NCI-H2081 (cell line): ENCODE measurements around the gene KLF16.
A peak's percentile ranks its signal among the peaks of the same experiment; 100 is the strongest.
"Not testable (repeated sequence)": the region's sequence is repeated elsewhere in the genome, so short reads cannot be mapped to it uniquely, and the experiment has no call there.

ENCODE experiments used
- DNase-seq, 2 experiments: peaks; one replicate each; lab custom pipeline; 2025; lab: John Stamatoyannopoulos, UW

The KLF16 gene

GRCh38 chr19:1863328-1863637, at the start of gene KLF16:
TSS of gene KLF16 (minus strand) at chr19:1863579. CDS start at chr19:1863497, 82 bp downstream.
- no peak for DNase-seq

GRCh38 chr19:1912760-1913505, 49.6 kb upstream of the KLF16 start:
- DNase-seq = no peak

GRCh38 chr19:1911995-1912394, 48.6 kb upstream of the KLF16 start:
- DNase-seq = no peak

GRCh38 chr19:1911098-1911497, 47.7 kb upstream of the KLF16 start:
- DNase-seq = no peak

GRCh38 chr19:1910177-1910576, 46.8 kb upstream of the KLF16 start:
- DNase-seq = no peak

- no peak for DNase-seq
These were observed 46.3 kb upstream of the KLF16 start for GRCh38 chr19:1909761-1910080.

- peak in 1 of 2 experiments; percentile 40 for DNase-seq
These were observed 44.9 kb upstream of the KLF16 start for GRCh38 chr19:1908364-1908678.

GRCh38 chr19:1907563-1908363, 44.4 kb upstream of the KLF16 start:
- DNase-seq = peak; percentile 41 to 64

GRCh38 chr19:1906985-1907562, 43.7 kb upstream of the KLF16 start:
- DNase-seq = no peak

GRCh38 chr19:1905863-1906375, 42.5 kb upstream of the KLF16 start:
- DNase-seq = no peak

GRCh38 chr19:1905110-1905862, 41.9 kb upstream of the KLF16 start, which contains the start of the genes ADAT3 and SCAMP4:
TSS of gene ADAT3 (plus strand) at chr19:1905399. CDS start at chr19:1912048, 6,649 bp downstream.
TSS of gene SCAMP4 (plus strand) at chr19:1905399. CDS start at chr19:1915020, 9,621 bp downstream.
- DNase-seq = peak; percentile 98

- DNase-seq = no peak
These were observed 41.4 kb upstream of the KLF16 start for GRCh38 chr19:1904860-1905109.

GRCh38 chr19:1902923-1903322, 39.5 kb upstream of the KLF16 start:
- no peak for DNase-seq

GRCh38 chr19:1901940-1902404, 38.6 kb upstream of the KLF16 start:
- no peak for DNase-seq

GRCh38 chr19:1896508-1896907, 33.1 kb upstream of the KLF16 start:
- no peak for DNase-seq

- DNase-seq = no peak
These were observed 30.4 kb upstream of the KLF16 start for GRCh38 chr19:1893791-1894190.

GRCh38 chr19:1889907-1890306, 26.5 kb upstream of the KLF16 start:
- DNase-seq = no peak

- DNase-seq = no peak
These were observed 25.0 kb upstream of the KLF16 start for GRCh38 chr19:1888385-1888784.

GRCh38 chr19:1886360-1886759, 23.0 kb upstream of the KLF16 start:
- DNase-seq = not testable (repeated sequence)

- peak; percentile 89 to 94 for DNase-seq
These were observed 22.2 kb upstream of the KLF16 start, which contains the start of gene ABHD17A for GRCh38 chr19:1885398-1886119. TSS of gene ABHD17A (minus strand) at chr19:1885496. CDS start at chr19:1881566, 3,930 bp downstream.

- DNase-seq = no peak
These were observed 21.4 kb upstream of the KLF16 start for GRCh38 chr19:1884719-1885334.
